SK-N-SH treated with all-trans-retinoic acid at 6 μM for 48 hours (cell line): ENCODE results near the gene BLMH.

Experiments
- ATAC-seq: fragments of 200-7000 bp; cut with Tn5 transposase; 3 replicates; pipeline ENCODE4 v1.9.1; 2020; ENCODE audit warnings: mild to moderate bottlenecking, moderate library complexity
- ARNTL ChIP-seq: fragments of 450-650 bp; formaldehyde crosslinking; IDR thresholded peaks from 2 replicates; pipeline ENCODE4 v1.5.0; 2020; ENCODE audit warnings: low read depth, mild to moderate bottlenecking, moderate library complexity, borderline replicate concordance
- BACH2 ChIP-seq: fragments of 250-450 bp; sonication (Bioruptor Pico); IDR thresholded peaks from 2 replicates; pipeline ENCODE4 v1.9.0; 2021; ENCODE audit warnings: mild to moderate bottlenecking, borderline replicate concordance
- CSDC2 ChIP-seq: fragments of 250-450 bp; sonication (Bioruptor Pico); IDR thresholded peaks from 2 replicates; pipeline ENCODE4 v1.5.0; 2020; ENCODE audit warnings: mild to moderate bottlenecking, moderate library complexity
- ESRRG ChIP-seq: fragments of 250-450 bp; sonication (Bioruptor Pico); IDR thresholded peaks from 2 replicates; pipeline ENCODE4 v1.6.1; 2021; ENCODE audit warnings: mild to moderate bottlenecking
- GLIS3 ChIP-seq: fragments of 250-450 bp; sonication (Bioruptor Pico); IDR thresholded peaks from 2 replicates; pipeline ENCODE4 v1.5.0; 2020; ENCODE audit warnings: mild to moderate bottlenecking, moderate library complexity
- ISL1 ChIP-seq: fragments of 250-450 bp; sonication (Bioruptor Pico); IDR thresholded peaks from 2 replicates; pipeline ENCODE4 v2.1.2; 2022; ENCODE audit warnings: mild to moderate bottlenecking, moderate library complexity
- OSR1 ChIP-seq: fragments of 250-450 bp; sonication (Bioruptor Pico); IDR thresholded peaks from 2 replicates; pipeline ENCODE4 v1.8.0; 2022; ENCODE audit warnings: moderate library complexity, mild to moderate bottlenecking, inconsistent platforms
- PPARA ChIP-seq: fragments of 250-450 bp; sonication (Bioruptor Pico); IDR thresholded peaks from 2 replicates; pipeline ENCODE4 v1.5.0; 2020; ENCODE audit warnings: mild to moderate bottlenecking, borderline replicate concordance
- RARB ChIP-seq: fragments of 250-450 bp; sonication (Bioruptor Pico); IDR thresholded peaks from 2 replicates; pipeline ENCODE4 v1.8.0; 2021; ENCODE audit warnings: mild to moderate bottlenecking, moderate library complexity
- SNAI2 ChIP-seq: fragments of 250-450 bp; sonication (Bioruptor Pico); IDR thresholded peaks from 2 replicates; pipeline ENCODE4 v1.5.0; 2020; ENCODE audit warnings: mild to moderate bottlenecking, moderate library complexity
- TCF4 ChIP-seq: fragments of 250-450 bp; sonication (Bioruptor Pico); IDR thresholded peaks from 2 replicates; pipeline ENCODE4 v1.8.0; 2021; ENCODE audit warnings: mild to moderate bottlenecking, moderate library complexity, borderline replicate concordance
- TOX ChIP-seq: fragments of 250-450 bp; sonication (Bioruptor Pico); IDR thresholded peaks from 2 replicates; pipeline ENCODE4 v1.8.0; 2021; ENCODE audit warnings: mild to moderate bottlenecking, moderate library complexity, borderline replicate concordance
- ZC3H10 ChIP-seq: fragments of 250-450 bp; sonication (Bioruptor Pico); IDR thresholded peaks from 2 replicates; pipeline ENCODE4 v1.5.1; 2021; ENCODE audit warnings: mild to moderate bottlenecking, moderate library complexity
- ZFP3 ChIP-seq: fragments of 250-450 bp; sonication (Bioruptor Pico); IDR thresholded peaks from 2 replicates; pipeline ENCODE4 v1.5.0; 2020; ENCODE audit warnings: mild to moderate bottlenecking, moderate library complexity
- ZFP30 ChIP-seq: fragments of 450-650 bp; formaldehyde crosslinking; IDR thresholded peaks from 2 replicates; pipeline ENCODE4 v1.5.0; 2022; ENCODE audit warnings: mild to moderate bottlenecking, moderate library complexity
- ZNF565 ChIP-seq: fragments of 450-650 bp; formaldehyde crosslinking; conservative IDR thresholded peaks from 2 replicates; pipeline ENCODE4 v1.5.0; 2020; ENCODE audit warnings: low read depth, mild to moderate bottlenecking, moderate library complexity
- ZNF70 ChIP-seq: fragments of 450-650 bp; formaldehyde crosslinking; IDR thresholded peaks from 2 replicates; pipeline ENCODE4 v1.5.0; 2020; ENCODE audit warnings: mild to moderate bottlenecking, moderate library complexity
- ZNF8 ChIP-seq: fragments of 450-650 bp; formaldehyde crosslinking; IDR thresholded peaks from 2 replicates; pipeline ENCODE4 v1.5.0; 2020; ENCODE audit warnings: mild to moderate bottlenecking, moderate library complexity
- TF ChIP-seq, protein P1 (sequence below): fragments of 250-450 bp; sonication (Bioruptor Pico); IDR thresholded peaks from 2 replicates; pipeline ENCODE4 v1.5.1; 2021; ENCODE audit warnings: mild to moderate bottlenecking, moderate library complexity
- TF ChIP-seq, protein P2 (sequence below): fragments of 250-450 bp; sonication (Bioruptor Pico); IDR thresholded peaks from 2 replicates; pipeline ENCODE4 v1.8.0; 2021; ENCODE audit warnings: low read depth, mild to moderate bottlenecking, moderate library complexity, borderline replicate concordance
- TF ChIP-seq, protein P3 (sequence below): fragments of 250-450 bp; sonication (Bioruptor Pico); IDR thresholded peaks from 2 replicates; pipeline ENCODE4 v1.5.0; 2020; ENCODE audit warnings: mild to moderate bottlenecking, moderate library complexity
- TF ChIP-seq, protein P4 (sequence below): fragments of 250-450 bp; sonication (Bioruptor Pico); IDR thresholded peaks from 2 replicates; pipeline ENCODE4 v1.5.1; 2020; ENCODE audit warnings: low read depth, mild to moderate bottlenecking, moderate library complexity

The BLMH gene

DNA sequence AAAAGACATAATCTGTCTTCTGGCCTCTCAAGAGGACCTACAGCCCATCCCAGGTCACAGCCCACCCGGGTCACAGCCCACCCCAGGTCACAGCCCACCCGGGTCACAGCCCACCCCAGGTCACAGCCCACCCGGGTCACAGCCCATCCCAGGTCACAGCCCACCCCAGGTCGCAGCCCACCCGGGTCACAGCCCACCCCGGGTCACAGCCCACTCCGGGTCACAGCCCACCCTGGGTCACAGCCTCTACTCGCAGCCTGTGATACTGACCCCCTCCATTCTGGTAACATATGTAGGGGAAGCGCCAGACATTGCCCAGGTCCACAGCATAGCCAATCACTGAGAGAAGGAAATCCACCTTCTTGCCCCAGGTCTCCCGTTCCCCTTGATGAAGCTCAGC lies 70.4 kb downstream of the BLMH start:
- no peak for TF ChIP-seq ZFP3 (CRISPR knock-in tag)
- TF ChIP-seq SNAI2 (CRISPR knock-in tag): no peak
- TF ChIP-seq, protein P1, sequence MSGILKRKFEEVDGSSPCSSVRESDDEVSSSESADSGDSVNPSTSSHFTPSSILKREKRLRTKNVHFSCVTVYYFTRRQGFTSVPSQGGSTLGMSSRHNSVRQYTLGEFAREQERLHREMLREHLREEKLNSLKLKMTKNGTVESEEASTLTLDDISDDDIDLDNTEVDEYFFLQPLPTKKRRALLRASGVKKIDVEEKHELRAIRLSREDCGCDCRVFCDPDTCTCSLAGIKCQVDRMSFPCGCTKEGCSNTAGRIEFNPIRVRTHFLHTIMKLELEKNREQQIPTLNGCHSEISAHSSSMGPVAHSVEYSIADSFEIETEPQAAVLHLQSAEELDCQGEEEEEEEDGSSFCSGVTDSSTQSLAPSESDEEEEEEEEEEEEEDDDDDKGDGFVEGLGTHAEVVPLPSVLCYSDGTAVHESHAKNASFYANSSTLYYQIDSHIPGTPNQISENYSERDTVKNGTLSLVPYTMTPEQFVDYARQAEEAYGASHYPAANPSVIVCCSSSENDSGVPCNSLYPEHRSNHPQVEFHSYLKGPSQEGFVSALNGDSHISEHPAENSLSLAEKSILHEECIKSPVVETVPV (CRISPR knock-in tag): no peak
- no peak for TF ChIP-seq ZNF565 (CRISPR knock-in tag)
- TF ChIP-seq, protein P2, sequence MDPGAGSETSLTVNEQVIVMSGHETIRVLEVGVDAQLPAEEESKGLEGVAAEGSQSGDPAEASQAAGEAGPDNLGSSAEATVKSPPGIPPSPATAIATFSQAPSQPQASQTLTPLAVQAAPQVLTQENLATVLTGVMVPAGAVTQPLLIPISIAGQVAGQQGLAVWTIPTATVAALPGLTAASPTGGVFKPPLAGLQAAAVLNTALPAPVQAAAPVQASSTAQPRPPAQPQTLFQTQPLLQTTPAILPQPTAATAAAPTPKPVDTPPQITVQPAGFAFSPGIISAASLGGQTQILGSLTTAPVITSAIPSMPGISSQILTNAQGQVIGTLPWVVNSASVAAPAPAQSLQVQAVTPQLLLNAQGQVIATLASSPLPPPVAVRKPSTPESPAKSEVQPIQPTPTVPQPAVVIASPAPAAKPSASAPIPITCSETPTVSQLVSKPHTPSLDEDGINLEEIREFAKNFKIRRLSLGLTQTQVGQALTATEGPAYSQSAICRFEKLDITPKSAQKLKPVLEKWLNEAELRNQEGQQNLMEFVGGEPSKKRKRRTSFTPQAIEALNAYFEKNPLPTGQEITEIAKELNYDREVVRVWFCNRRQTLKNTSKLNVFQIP (CRISPR knock-in tag): no peak
- no peak for TF ChIP-seq GLIS3 (CRISPR knock-in tag)
- no peak for TF ChIP-seq BACH2 (CRISPR knock-in tag)
- TF ChIP-seq OSR1 (CRISPR knock-in tag): no peak
- TF ChIP-seq RARB (CRISPR knock-in tag): no peak
- no peak for TF ChIP-seq TOX (CRISPR knock-in tag)
- TF ChIP-seq TCF4 (CRISPR knock-in tag): no peak
- no peak for TF ChIP-seq ZNF70 (CRISPR knock-in tag)
- no peak for TF ChIP-seq ZFP30 (CRISPR knock-in tag)
- TF ChIP-seq ISL1 (CRISPR knock-in tag): no peak
- TF ChIP-seq, protein P3, sequence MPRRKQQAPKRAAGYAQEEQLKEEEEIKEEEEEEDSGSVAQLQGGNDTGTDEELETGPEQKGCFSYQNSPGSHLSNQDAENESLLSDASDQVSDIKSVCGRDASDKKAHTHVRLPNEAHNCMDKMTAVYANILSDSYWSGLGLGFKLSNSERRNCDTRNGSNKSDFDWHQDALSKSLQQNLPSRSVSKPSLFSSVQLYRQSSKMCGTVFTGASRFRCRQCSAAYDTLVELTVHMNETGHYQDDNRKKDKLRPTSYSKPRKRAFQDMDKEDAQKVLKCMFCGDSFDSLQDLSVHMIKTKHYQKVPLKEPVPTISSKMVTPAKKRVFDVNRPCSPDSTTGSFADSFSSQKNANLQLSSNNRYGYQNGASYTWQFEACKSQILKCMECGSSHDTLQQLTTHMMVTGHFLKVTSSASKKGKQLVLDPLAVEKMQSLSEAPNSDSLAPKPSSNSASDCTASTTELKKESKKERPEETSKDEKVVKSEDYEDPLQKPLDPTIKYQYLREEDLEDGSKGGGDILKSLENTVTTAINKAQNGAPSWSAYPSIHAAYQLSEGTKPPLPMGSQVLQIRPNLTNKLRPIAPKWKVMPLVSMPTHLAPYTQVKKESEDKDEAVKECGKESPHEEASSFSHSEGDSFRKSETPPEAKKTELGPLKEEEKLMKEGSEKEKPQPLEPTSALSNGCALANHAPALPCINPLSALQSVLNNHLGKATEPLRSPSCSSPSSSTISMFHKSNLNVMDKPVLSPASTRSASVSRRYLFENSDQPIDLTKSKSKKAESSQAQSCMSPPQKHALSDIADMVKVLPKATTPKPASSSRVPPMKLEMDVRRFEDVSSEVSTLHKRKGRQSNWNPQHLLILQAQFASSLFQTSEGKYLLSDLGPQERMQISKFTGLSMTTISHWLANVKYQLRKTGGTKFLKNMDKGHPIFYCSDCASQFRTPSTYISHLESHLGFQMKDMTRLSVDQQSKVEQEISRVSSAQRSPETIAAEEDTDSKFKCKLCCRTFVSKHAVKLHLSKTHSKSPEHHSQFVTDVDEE (CRISPR knock-in tag): no peak
- no peak for TF ChIP-seq ZNF8 (CRISPR knock-in tag)
- TF ChIP-seq CSDC2 (CRISPR knock-in tag): no peak
- no peak for TF ChIP-seq PPARA (CRISPR knock-in tag)
- no peak for TF ChIP-seq ESRRG (CRISPR knock-in tag)
- ATAC-seq: no peak

DNA sequence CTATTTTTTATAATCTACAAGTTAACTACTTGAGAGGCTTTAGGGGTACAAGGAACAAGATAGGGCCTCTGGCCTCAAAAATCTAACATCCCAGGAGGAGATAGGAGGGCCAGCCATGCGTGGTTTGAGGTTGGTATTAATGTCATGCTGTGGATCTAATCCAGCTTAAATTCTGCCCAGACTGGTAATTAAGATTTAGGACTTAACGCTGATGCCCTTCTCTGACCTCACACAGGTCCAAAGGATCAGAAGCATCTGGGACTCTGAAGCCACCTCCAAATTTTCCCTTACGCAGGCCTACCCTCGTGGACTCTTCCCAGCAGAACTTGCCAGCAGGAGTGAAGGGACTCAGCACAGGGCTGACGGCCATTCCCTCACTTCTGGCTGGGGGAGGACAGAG lies 71.3 kb downstream of the BLMH start:
- no peak for TF ChIP-seq OSR1 (CRISPR knock-in tag)
- TF ChIP-seq, protein P1 (CRISPR knock-in tag): no peak
- no peak for TF ChIP-seq ESRRG (CRISPR knock-in tag)
- TF ChIP-seq BACH2 (CRISPR knock-in tag): no peak
- no peak for TF ChIP-seq SNAI2 (CRISPR knock-in tag)
- no peak for TF ChIP-seq ZNF8 (CRISPR knock-in tag)
- no peak for TF ChIP-seq ARNTL (CRISPR knock-in tag)
- TF ChIP-seq, protein P4, sequence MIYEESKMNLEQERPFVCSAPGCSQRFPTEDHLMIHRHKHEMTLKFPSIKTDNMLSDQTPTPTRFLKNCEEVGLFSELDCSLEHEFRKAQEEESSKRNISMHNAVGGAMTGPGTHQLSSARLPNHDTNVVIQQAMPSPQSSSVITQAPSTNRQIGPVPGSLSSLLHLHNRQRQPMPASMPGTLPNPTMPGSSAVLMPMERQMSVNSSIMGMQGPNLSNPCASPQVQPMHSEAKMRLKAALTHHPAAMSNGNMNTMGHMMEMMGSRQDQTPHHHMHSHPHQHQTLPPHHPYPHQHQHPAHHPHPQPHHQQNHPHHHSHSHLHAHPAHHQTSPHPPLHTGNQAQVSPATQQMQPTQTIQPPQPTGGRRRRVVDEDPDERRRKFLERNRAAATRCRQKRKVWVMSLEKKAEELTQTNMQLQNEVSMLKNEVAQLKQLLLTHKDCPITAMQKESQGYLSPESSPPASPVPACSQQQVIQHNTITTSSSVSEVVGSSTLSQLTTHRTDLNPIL: no peak
- TF ChIP-seq TCF4 (CRISPR knock-in tag): no peak
- TF ChIP-seq CSDC2 (CRISPR knock-in tag): no peak
- no peak for TF ChIP-seq ZFP3 (CRISPR knock-in tag)
- TF ChIP-seq ISL1 (CRISPR knock-in tag): no peak
- TF ChIP-seq GLIS3 (CRISPR knock-in tag): no peak
- TF ChIP-seq ZC3H10 (CRISPR knock-in tag): no peak
- no peak for ATAC-seq

DNA sequence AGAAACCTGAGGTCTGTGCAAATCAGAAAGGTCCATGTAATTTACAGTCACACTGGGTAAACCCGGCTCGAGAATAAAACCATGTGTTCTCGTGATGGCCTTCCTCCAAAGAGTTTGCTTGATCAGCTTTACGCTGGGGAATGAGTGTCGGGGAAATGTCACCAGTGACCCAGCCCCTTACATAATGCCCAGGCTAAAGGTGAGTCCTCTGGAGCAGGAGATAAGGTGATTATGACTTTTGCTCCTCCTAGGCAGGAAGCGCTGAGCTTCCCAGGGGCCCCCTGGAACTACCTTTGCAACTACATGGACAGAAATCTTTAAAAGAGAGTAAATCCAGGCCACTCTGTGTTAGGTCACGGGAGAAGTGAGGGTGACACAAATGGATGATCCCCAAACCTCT lies 71.9 kb downstream of the BLMH start:
- TF ChIP-seq ZFP3 (CRISPR knock-in tag) (no peak), ZNF565 (CRISPR knock-in tag) (no peak)
- no peak for ATAC-seq
